Parathyroid adenoma (tissue), 2 donors: ENCODE measurements around the gene ATP8B3.

ENCODE experiments used
- H2AFZ ChIP-seq: fragments of 300-600 bp; sonication (generic); one replicate; pipeline ENCODE4 v1.7.0; 2017; ENCODE audit warnings: antibody characterized with exemption, mild to moderate bottlenecking
- H3K27ac ChIP-seq: fragments of 300-600 bp; sonication (generic); one replicate; pipeline ENCODE4 v1.7.0; 2017
- H3K27me3 ChIP-seq: fragments of 300-600 bp; sonication (generic); one replicate; pipeline ENCODE4 v1.7.0; 2017; ENCODE audit warnings: low read length; ENCODE audit not compliant: control insufficient read depth, insufficient read depth
- H3K36me3 ChIP-seq: fragments of 300-600 bp; sonication (generic); one replicate; pipeline ENCODE4 v1.7.0; 2017; ENCODE audit warnings: low read length; ENCODE audit not compliant: control insufficient read depth, insufficient read depth
- H3K4me1 ChIP-seq: fragments of 300-600 bp; sonication (generic); one replicate; pipeline ENCODE4 v1.7.0; 2017; ENCODE audit warnings: control low read depth
- H3K4me2 ChIP-seq: fragments of 300-600 bp; sonication (generic); one replicate; pipeline ENCODE4 v1.7.0; 2017; ENCODE audit warnings: low read length
- H3K4me3 ChIP-seq: fragments of 300-600 bp; sonication (generic); one replicate; pipeline ENCODE4 v1.7.0; 2017; ENCODE audit warnings: low read depth, low read length
- H3K79me2 ChIP-seq: fragments of 300-600 bp; sonication (generic); one replicate; pipeline ENCODE4 v1.7.0; 2017; ENCODE audit warnings: control low read depth
- H3K9ac ChIP-seq: fragments of 300-600 bp; sonication (generic); one replicate; pipeline ENCODE4 v1.7.0; 2017; ENCODE audit warnings: mild to moderate bottlenecking
- H3K9me3 ChIP-seq: fragments of 300-600 bp; sonication (generic); one replicate; pipeline ENCODE4 v1.7.0; 2017; ENCODE audit warnings: low read length; ENCODE audit not compliant: control insufficient read depth
- TF ChIP-seq, protein P1 (sequence below): fragments of 300-600 bp; sonication (generic); IDR thresholded peaks from one replicate; pipeline ENCODE4 v1.7.0; 2017; ENCODE audit warnings: antibody characterized with exemption, mild to moderate bottlenecking
- donor health status: primary hyperparathyroidism.

Gene ATP8B3

DNA sequence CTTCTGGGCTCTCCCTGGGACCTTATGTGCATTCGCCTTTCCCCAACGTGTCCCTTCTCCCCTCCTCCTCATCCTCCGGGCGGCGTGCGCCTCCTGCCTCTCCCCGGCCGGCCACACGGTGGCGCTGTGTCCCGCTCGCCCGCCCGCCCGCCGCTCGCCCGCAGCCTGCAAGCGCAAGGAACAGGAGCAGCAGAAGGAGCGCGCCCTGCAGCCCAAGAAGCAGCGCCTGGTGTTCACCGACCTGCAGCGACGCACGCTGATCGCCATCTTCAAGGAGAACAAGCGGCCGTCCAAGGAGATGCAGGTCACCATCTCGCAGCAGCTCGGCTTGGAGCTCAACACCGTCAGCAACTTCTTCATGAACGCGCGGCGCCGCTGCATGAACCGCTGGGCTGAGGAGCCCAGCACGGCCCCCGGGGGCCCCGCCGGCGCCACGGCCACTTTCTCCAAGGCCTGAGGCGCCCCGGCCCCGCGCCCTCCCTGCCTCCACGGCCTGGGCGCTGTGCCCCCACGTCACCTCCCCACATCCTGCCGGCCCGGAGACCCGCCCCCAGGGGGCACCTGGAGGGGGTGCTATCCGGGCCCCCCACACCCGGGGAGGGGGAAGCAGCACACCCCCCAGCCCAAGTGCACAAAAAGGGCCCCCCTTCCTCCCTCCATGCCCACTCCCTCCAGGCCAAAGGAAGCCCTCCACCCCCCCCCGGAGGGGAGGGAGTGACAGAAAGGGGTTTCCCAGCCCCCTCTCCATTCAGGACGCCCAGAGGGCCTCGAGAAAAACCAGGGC, 36.9 kb downstream of the ATP8B3 start:
- Histone ChIP-seq H2AFZ (no peak overlapping the region), H3K27me3 (peaks cover 12% of the 10 kb centered on the region), H3K9ac (no peak overlapping the region), H3K4me3 (no peak overlapping the region), H3K27ac (no peak overlapping the region), H3K36me3 (no peaks in the 10 kb centered on the region), H3K9me3 (no peaks in the 10 kb centered on the region), H3K4me1 (no peaks in the 10 kb centered on the region), H3K79me2 (no peaks in the 10 kb centered on the region), H3K4me2 (no peak overlapping the region)
- TF ChIP-seq, protein P1, sequence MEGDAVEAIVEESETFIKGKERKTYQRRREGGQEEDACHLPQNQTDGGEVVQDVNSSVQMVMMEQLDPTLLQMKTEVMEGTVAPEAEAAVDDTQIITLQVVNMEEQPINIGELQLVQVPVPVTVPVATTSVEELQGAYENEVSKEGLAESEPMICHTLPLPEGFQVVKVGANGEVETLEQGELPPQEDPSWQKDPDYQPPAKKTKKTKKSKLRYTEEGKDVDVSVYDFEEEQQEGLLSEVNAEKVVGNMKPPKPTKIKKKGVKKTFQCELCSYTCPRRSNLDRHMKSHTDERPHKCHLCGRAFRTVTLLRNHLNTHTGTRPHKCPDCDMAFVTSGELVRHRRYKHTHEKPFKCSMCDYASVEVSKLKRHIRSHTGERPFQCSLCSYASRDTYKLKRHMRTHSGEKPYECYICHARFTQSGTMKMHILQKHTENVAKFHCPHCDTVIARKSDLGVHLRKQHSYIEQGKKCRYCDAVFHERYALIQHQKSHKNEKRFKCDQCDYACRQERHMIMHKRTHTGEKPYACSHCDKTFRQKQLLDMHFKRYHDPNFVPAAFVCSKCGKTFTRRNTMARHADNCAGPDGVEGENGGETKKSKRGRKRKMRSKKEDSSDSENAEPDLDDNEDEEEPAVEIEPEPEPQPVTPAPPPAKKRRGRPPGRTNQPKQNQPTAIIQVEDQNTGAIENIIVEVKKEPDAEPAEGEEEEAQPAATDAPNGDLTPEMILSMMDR, result no peak

DNA sequence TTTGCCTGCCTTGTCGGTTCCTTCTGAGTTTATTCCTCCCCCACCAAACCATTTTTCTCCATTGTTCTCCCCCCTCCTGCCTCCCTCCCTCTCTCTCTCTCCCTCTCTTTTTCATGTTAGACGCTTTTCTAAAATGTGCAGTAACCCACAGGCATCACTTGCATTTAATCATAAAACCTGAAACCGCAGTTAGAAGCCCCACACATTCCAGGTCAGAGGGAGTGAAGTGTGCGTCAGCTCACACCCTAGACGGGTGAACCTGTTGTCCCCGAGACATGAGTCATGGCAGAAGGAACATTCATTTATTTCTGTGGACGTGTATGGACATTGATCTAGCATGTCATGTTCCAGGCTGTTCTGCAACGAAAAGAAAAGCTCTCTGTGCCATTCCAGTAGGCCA, 38.9 kb downstream of the ATP8B3 start:
- H3K4me3 ChIP-seq, result no peak overlapping the region
- no peaks in the 10 kb centered on the region for H3K9me3 ChIP-seq
- H3K4me1 ChIP-seq, result no peaks in the 10 kb centered on the region
- H3K27ac ChIP-seq, result no peak overlapping the region
- no peak overlapping the region for H2AFZ ChIP-seq
- no peaks in the 10 kb centered on the region for H3K79me2 ChIP-seq
- H3K9ac ChIP-seq, result no peak overlapping the region
- H3K4me2 ChIP-seq, result no peak overlapping the region
- H3K36me3 ChIP-seq, result no peaks in the 10 kb centered on the region
- TF ChIP-seq, protein P1, result no peak
- peaks cover 18% of the 10 kb centered on the region for H3K27me3 ChIP-seq

DNA sequence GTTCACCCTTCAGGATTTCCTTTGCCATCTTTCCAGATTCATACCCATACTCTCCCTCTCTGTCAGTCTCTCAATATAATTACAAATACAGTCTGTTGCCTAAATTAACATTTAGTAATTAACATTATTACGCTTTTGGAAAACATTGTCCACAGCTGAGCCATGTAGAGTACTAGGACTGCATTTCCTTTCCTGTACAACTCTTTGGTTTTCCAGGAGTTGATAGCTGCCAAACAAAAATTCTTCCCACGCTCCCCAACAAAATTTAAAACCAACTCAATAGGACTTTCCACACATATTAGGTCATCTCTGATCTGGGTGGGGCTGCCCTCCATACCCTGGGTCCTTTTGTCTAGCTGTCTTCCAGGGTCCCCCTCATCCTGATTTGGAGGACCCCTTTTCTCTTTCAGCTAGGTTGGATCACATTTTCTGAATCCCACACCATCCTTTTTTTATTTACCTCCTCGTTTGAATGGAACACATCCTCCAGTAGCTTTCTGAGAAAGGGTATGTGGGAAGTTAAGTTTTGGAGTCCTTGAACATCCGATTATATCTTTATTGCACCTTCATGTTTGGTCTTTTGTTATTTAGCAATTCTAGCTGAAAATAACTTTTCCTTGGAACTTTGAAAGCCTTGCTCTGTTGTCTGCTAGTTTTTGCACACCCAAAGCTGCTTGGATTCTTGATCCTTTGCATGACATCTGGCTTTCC, 41.1 kb downstream of the ATP8B3 start:
- Histone ChIP-seq H3K79me2 (no peaks in the 10 kb centered on the region), H2AFZ (no peak overlapping the region), H3K27me3 (peaks cover 18% of the 10 kb centered on the region), H3K27ac (no peak overlapping the region), H3K4me2 (no peak overlapping the region), H3K9ac (no peak overlapping the region), H3K4me1 (no peaks in the 10 kb centered on the region), H3K9me3 (no peaks in the 10 kb centered on the region), H3K36me3 (no peaks in the 10 kb centered on the region), H3K4me3 (no peak overlapping the region)
- TF ChIP-seq, protein P1, result no peak

DNA sequence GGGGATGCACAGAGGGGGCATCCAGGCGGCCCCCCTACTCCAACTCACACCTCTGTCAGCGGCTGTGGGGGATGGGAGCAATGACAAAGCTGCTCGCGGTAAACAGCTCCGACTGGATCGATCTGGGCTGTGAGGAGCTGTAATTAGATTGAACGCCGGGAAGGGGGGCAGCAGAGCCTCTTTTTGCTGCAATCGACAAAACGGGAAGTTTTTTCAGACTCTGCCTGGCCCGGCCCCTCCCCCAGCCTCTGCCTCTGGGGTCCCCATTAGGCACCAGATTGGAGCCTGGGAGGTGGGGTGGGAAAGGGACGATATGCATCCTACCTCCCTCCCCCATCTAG, 42.5 kb downstream of the ATP8B3 start:
- H3K27me3 ChIP-seq, result peaks cover 16% of the 10 kb centered on the region
- TF ChIP-seq, protein P1, result no peak

More for the DNA sequence above, 42.5 kb downstream of the ATP8B3 start:
- H3K36me3 ChIP-seq, result no peaks in the 10 kb centered on the region
- no peak overlapping the region for H3K9ac ChIP-seq
- no peaks in the 10 kb centered on the region for H3K9me3 ChIP-seq
- no peak overlapping the region for H3K4me3 ChIP-seq
- H3K27ac ChIP-seq, result no peak overlapping the region
- H3K4me2 ChIP-seq, result no peak overlapping the region
- no peaks in the 10 kb centered on the region for H3K4me1 ChIP-seq
- no peaks in the 10 kb centered on the region for H3K79me2 ChIP-seq
- no peak overlapping the region for H2AFZ ChIP-seq
